Epithelial cell of esophagus (primary cell): Measurements from ENCODE around the gene EFHB.
"Not testable (repeated sequence)": the region's sequence is repeated elsewhere in the genome, so short reads cannot be mapped to it uniquely, and the experiment has no call there.

Source experiments
- DNase-seq: peaks from one replicate; pipeline ENCODE4 v3.0.0; 2010; ENCODE audit warnings: low read depth
- H3K4me3 ChIP-seq: 2 replicates; pipeline ENCODE4 v1.5.1; 2011; ENCODE audit warnings: mild to moderate bottlenecking, low read length, control low read depth
- CTCF ChIP-seq: IDR thresholded peaks from 2 replicates; pipeline ENCODE4 v1.5.1; 2011; ENCODE audit warnings: low read depth, mild to moderate bottlenecking, low read length, control low read depth, inconsistent platforms; ENCODE audit not compliant: insufficient read depth; ENCODE audit errors: missing control alignments

Gene EFHB

GRCh38 chr3:19959505-19959904, 25.5 kb upstream of the EFHB start:
- H3K4me3 ChIP-seq, result no peak overlapping the region
- no peak for DNase-seq
- no peak for TF ChIP-seq CTCF

- H3K4me3 ChIP-seq, DNase-seq: not testable (repeated sequence)
These were observed 23.3 kb upstream of the EFHB start for GRCh38 chr3:19957354-19957753.

GRCh38 chr3:19954676-19955075, 20.7 kb upstream of the EFHB start:
- DNase-seq, result no peak
- no peak for TF ChIP-seq CTCF
- no peak overlapping the region for H3K4me3 ChIP-seq

GRCh38 chr3:19950316-19950715, 16.3 kb upstream of the EFHB start:
- no peak overlapping the region for H3K4me3 ChIP-seq
- no peak for TF ChIP-seq CTCF
- DNase-seq, result no peak

- peak overlapping the region; percentile 81 for H3K4me3 ChIP-seq
- no peak for TF ChIP-seq CTCF
- DNase-seq, result no peak
These were observed 14.2 kb upstream of the EFHB start for GRCh38 chr3:19948226-19948591.

- peak overlapping the region; percentile 81 for H3K4me3 ChIP-seq
- DNase-seq, result peak; percentile 77
- no peak for TF ChIP-seq CTCF
These were observed 13.7 kb upstream of the EFHB start for GRCh38 chr3:19947549-19948225.

- TF ChIP-seq CTCF, result no peak
- DNase-seq, result peak; percentile 99
These were observed 13.0 kb upstream of the EFHB start, which contains the start of gene RAB5A for GRCh38 chr3:19946832-19947548. TSS of gene RAB5A (plus strand) at chr3:19947097. CDS start at chr3:19950899, 3,802 bp downstream.

More at GRCh38 chr3:19946832-19947548, 13.0 kb upstream of the EFHB start, which contains the start of gene RAB5A:
- peak within 1 kb of the TSS; percentile 81 for H3K4me3 ChIP-seq
